Fibroblast of pulmonary artery (primary cell): Measurements from ENCODE around the gene PSMB1.
A peak's percentile ranks its signal among the peaks of the same experiment; 100 is the strongest.

Experiments used
- DNase-seq: peaks from one replicate; pipeline ENCODE4 v3.0.0-alpha.2; 2010; ENCODE audit warnings: low read depth
- H3K4me3 ChIP-seq: replicated peaks from 2 replicates; pipeline ENCODE4 v1.5.1; 2011; ENCODE audit warnings: low read depth, mild to moderate bottlenecking, control low read depth, low read length, moderate library complexity
- CTCF ChIP-seq: IDR thresholded peaks from 2 replicates; pipeline ENCODE4 v1.5.1; 2011; ENCODE audit warnings: mild to moderate bottlenecking, control low read depth, low read length, inconsistent platforms; ENCODE audit errors: missing control alignments

PSMB1 gene

DNA sequence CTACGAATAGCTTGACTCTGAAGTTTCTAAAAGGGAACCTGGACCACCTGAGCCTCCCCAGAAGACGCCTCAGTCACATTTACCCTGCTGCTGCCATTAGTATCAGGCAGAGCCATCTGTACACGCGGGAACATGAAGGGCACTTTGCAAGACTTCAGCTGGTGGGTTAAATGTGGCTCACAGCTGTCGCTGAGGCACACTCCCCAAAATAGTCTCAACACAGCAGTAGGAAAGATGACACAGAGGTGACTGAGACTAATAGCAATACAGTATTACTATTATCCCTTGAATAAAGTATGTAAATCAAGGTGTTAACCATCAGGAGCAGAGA lies 29.0 kb downstream of the PSMB1 start:
- DNase-seq = no peak
- no peak overlapping the region for H3K4me3 ChIP-seq
- no peak for TF ChIP-seq CTCF

GRCh38 chr6:170523256-170524171 lies 29.6 kb downstream of the PSMB1 start:
- DNase-seq = no peak
- TF ChIP-seq CTCF = no peak
- H3K4me3 ChIP-seq = no peak overlapping the region

- no peak overlapping the region for H3K4me3 ChIP-seq
- TF ChIP-seq CTCF = peak; percentile 33
- peak; percentile 20 for DNase-seq
These were observed 30.4 kb downstream of the PSMB1 start for GRCh38 chr6:170522565-170523183.

DNA sequence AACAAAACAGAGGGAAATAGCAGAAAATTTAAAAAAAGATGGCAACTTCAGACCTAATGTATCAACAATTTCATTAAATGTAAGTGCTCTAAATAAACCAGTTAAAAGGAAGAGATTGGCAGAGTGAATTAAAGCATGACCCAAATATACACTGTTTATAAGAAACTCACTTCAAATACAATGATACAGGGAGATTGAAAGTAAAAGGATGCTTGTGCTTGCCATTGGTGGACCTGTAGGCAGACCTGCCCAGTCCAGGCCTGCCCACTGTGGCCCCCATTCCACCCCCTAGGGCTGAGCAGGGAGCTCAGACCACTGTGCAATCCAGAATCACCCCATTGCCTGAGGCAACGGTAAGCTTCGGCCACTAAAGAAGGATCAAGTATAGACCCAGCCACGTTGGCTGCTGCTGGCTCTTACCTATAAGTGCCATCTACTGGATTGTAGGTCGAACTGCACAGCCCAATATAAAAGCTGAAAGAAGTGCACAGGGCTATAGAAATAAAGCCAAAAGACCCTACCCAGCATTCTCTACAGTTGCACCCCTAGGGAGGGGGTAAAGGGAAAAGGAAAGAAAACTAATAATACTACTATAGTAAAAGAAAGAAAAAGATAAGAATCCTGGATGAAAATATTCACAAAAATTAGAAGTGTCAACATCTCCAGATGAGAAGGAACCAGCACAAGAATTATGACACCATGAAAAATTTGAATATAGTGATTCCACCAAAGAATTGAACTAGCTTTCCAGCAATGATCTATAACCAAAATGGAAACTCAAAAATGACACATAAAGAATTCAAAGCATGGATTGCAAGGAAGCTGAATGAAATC lies 36.1 kb downstream of the PSMB1 start:
- peak; percentile 83 for DNase-seq
- H3K4me3 ChIP-seq = no peak overlapping the region

DNA sequence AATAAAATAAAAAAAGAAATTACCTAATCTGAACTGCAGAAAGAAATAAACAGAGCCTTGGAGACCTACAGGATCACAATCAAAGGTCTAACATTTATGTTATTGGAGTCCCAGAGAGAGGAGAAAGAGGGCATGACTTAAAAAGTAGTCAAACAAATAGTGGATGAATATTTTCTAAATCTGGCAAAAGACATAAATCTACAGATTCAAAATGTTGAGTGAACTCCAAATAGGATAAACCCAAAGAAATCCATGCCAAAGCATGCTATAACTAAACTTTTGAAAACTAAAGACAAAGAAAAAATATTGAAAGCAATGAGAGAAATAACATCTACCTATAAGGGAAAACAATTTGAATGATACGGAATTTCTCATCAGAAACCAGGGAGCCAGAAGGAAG lies 38.2 kb downstream of the PSMB1 start:
- H3K4me3 ChIP-seq = no peak overlapping the region
- DNase-seq = no peak
- no peak for TF ChIP-seq CTCF

More for the DNA sequence above, 36.1 kb downstream of the PSMB1 start:
- peak; percentile 97 for TF ChIP-seq CTCF

DNA sequence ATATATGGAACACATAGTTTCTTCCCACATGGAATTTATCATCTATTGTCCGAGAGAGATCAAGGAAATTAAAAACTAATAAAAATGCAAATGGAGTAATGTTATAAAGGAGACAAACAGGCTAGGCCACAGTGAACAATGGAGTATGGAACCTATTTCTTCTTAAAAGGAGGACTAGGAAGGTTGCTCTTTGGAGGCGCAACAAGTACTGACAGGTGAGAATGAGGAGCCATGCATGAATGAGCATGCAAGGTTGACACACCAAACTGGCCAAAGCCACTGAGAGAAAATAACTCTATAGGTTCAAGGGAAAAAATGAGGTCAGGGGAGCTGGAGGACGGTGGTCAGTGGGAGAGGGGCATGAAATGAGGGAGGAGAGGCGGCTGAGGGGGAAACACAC lies 40.9 kb downstream of the PSMB1 start:
- no peak for TF ChIP-seq CTCF
- H3K4me3 ChIP-seq = no peak overlapping the region
- DNase-seq = no peak
